NCI-H2196 treated with DMSO at 0.1 percent for 48 hours (cell line): ENCODE measurements around the gene FOXRED2.
"Not testable (repeated sequence)": the region's sequence is repeated elsewhere in the genome, so short reads cannot be mapped to it uniquely, and the experiment has no call there.

Experiments
- DNase-seq: peaks from one replicate; lab custom pipeline; 2025; ENCODE audit not compliant: unreplicated experiment; lab: John Stamatoyannopoulos, UW

FOXRED2 gene

DNA sequence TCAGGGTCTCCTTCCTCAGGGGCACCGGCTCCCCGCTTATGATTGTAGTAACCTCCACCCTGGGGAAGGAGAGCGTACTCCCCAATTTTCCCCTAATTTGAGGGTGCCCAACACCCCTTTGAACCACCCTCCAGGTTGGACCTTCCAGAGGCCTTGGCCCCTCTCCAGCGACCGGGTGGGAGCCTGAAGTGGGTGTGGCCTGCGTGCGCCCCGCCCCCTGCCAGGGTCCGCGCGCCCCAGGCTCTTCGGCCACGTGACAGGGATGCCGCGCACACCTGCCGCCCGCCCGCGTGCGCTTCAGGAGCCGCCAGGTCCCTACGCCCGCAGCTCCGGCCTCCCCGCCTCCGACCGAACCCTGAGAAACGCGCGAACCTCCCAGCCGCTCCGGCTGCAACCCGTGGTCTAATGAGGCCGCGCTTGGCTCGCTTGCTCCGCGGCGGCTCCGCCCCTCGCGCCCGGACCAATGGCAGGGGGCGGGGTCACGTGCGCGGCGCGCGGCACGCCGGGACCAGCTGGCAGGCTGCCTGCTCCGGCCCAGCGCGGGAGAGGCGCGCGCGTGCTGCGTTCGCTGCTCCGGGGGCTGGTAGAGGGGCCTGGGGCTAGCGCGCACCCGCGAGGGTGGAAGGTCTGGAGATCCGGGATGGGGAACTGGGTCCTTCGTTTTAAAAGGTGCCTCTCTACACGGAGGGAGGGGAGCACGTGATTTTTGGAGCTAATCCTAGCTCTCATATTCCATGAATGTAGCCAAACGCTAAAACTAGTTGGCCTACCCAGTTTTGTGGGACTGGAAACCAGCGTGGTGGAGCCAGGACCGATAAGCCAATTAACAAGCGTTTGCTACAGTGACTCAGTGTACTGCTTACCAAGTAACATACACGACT lies at the start of gene FOXRED2:
Gene FOXRED2, minus strand, starts transcription at position 404 of the 881 bp plus-strand sequence. CDS start 618 bp downstream, outside the sequence.
- peak; percentile 63 for DNase-seq

GRCh38 chr22:36554098-36554497 lies 47.3 kb upstream of the FOXRED2 start:
- no peak for DNase-seq

DNA sequence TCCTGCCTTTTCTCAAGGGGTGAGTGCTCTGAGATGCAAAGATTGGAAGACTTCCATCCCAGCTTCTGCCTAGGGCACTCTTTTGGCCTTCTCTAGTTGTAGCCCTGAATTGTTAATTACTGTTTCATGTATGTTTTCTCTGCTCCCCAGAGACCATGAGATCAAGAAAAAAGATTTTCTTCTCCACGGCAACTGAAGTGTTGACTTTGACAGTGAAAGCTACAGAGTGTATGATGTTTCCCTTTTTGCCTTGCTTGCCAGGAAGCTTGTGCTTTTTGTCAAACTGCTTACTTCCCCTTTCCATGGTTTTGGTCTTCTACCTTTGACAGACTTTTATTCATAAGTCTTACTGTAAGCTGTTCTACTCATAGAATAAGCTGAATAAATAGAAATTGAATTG lies 45.4 kb upstream of the FOXRED2 start:
- DNase-seq, result no peak

- DNase-seq, result no peak
Observed at GRCh38 chr22:36550701-36551495, 44.1 kb upstream of the FOXRED2 start.

DNA sequence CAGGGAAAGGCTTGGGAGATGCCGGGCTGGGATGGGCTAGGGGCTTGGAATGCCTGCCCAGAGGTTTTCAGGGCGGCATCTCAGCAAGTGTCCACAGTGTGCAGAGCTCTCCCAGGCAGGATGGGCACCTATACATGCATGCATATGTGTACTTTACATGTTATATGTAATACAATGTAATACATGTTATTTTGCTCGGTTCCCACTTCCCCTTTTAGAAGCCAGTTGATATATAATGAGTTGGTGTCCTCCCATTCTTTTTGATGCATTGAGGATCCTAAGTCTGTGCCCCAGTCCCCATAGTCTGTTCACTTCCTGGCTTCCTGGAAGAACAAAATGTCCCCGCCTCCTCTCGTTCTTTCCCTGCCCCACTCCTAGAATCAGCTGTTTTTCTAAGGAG lies 42.2 kb upstream of the FOXRED2 start:
- DNase-seq, result no peak

DNA sequence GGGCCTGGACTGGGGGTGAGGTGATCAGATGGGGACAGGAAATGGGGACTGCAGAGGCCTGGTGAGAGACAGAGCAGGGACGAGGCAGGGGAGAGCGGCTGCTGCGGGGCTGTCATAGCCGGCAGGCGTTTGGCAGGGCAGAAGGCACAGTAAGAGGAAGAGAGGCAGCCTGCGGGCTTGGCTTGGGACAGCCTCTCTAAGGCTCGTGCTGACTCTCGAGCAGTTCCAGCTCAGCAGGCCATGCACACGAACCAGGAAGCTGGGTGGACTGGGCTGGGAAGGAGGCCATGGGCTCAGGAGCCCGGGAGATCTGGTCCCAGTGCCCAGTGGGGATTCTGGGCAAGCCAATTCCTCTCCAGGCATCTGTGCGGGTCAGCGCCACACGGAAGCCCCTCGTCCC lies 41.8 kb upstream of the FOXRED2 start:
- no peak for DNase-seq

DNA sequence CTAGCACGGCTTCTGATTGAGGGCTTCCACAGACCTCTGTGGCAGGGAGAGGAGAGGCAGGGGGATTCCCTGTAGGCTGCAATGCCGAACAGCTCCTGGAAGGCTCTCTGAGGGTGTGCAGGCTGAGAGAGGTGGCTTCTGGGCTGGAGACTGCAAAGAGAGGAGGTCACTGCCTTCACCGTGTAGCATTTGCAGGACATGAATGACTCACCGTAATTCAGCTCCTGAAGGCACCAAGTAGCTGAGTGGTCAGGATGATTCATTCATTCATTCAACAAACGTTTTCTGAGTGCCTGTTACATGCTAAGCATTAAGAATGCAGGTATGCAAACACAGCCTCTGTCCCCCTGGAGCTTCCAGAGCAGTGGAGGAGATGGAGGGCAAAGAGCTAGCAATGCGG lies 40.1 kb upstream of the FOXRED2 start:
- no peak for DNase-seq

DNA sequence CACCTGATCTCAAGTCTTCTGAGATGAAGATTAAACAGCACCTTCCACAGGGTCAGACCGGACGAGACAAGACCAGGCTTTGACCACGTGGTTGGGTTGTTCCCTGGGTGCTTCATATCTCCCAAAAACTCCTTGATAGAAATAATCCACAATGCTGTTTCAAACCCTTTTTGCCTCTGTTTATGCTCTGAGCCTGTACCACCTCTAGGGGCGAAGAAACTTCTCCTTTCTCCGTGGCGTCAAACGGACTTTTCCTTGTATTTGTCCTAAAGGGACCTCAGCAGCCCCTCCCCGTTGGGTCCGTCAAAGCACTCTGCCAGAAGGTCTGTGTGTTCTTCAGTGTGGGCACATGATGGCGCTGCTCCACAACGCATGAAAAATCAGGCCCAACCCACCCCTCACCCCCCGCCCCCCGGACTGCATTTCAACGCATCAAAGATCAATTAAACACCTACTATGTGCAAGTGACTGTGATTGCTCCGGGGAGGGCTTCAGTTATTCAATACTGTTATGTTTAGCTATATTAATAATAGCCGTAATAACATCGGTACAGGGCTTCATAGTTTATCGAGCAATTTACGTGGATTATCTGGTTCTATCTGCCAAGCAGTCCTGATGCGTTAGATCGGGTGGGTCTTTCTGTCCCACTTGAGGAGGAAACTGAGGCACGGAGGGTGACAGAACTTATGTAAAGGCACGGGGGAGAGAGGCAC lies 39.4 kb upstream of the FOXRED2 start:
- DNase-seq, result no peak

DNA sequence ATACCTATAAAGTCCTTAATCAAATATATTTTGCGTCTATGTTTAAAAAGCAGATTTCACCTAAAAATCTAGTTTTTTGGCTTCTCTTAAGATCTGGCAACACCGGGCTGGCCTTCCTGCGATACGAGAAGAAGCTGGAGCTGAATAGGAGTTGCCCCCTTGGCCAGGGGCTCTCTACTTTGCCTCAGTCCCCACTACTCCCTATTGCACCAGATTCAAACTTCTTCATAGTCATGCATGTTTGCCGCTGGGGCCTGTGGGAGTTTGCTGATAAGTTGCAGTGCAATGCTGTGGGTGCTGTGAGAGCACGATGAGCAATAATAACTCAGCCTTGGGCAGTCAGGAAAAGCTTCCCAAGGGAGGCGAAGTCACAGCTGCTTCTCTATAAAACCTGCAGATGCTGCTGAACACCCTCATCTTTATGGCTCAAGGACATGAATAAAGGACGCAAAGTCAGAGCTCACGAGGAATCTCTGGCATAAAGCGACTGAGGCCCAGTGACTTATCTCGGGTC lies 37.3 kb upstream of the FOXRED2 start:
- no peak for DNase-seq

- no peak for DNase-seq
Observed at GRCh38 chr22:36541831-36542411, 35.1 kb upstream of the FOXRED2 start.

GRCh38 chr22:36540867-36541642 lies 34.2 kb upstream of the FOXRED2 start:
- DNase-seq, result no peak

DNA sequence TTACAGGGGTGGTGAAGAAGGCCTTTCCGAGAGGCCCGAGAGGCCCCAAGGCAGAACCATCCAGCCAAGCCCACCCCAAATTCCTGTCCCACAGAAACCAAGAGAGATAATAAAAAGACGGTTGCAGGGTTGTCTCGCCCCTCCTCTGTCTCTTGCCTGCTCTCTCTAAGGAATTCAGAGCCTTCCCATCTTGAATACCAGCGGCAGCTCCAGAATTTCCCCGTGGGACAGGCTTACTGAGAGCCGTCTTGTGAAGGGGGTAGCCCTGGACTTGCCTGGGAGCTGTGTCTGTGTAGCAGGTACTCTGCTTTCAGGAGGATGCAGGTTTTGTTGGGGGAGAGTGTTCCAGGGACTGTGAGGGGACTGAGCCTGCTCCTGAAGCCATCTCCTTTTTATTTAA lies 31.7 kb upstream of the FOXRED2 start:
- DNase-seq, result no peak

DNA sequence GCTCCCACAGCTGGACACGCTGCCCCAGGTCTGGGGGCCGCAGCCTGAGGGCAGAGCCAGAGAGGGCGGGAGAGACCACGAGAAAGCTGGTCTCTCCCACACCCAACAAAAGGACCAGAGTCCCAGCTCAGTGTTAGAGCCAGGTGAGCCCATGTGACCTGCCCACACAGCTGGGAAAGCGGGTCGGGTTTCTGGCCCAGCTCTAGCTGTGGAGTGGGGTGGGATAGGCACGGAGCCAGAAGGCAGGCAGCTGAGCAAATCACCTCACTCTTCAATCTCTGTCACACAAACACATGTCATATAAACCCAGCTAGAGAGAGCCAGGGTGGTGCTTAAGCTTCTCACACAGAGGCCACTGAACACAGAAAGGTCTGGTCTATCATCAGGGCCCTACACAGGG lies 29.9 kb upstream of the FOXRED2 start:
- peak; percentile 46 for DNase-seq

GRCh38 chr22:36533320-36533719 lies 26.5 kb upstream of the FOXRED2 start:
- DNase-seq, result not testable (repeated sequence)

DNA sequence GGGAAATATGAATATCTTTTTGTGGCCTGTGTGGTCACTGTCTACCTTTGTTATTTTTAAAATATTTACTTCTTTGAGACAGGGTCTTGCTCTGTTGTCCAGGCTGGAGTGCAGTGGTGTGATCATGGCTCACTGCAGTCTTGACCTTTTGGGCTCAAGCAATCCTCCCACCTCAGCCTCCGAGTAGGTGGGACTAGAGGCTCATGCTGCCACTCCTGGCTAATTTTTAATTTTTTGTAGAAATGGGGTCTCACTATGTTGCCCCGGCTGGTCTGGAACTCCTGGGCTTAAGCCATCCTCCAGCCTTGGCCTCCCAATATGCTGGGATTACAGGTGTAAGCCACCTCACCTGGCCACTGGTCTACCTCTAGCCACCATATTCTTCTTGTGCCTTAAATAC lies 25.6 kb upstream of the FOXRED2 start:
- no peak for DNase-seq

GRCh38 chr22:36528795-36529751 lies 22.2 kb upstream of the FOXRED2 start, which contains the start of gene EIF3D:
Gene EIF3D, minus strand, starts transcription at chr22:36529166. Its CDS starts 3,045 bp downstream, at chr22:36526121.
- DNase-seq, result peak; percentile 88

DNA sequence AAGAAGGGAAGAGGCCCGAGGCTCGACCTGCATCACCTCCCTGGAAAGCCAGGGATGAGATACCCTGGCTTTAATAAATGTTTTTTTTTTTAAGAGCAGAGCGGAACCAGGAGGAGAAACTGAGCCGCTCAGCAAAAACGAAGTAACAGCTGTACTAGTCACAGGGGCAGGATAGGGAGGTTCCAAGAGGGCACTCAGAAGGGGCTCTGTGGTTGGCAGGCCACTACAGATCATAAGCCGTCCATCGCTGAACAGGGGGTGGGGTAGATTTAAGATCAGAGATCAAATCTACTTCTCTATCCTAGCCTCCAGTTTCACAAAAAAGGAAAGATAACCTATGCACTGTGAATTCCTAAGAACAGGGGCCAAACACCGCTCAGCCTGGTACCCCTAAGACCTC lies 21.5 kb upstream of the FOXRED2 start:
- no peak for DNase-seq

DNA sequence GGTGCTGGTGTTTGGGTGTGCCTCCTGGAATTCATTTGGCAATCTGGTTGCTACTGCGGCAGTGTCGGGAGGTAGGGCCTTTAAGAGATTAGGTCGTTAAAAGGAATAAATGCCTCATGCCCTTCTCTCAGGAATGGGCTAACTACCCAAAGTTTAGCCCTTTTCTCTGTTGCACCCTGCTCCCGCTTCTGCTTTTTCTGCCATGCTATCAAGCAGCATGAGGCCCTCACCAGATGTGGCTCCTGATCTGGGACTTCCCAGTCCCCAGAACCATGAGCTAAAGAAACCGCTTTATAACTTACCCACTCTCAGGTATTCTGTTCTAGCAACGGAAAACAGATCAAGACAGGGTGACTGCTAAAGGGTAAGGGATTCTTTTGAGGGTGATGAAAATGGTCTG lies 15.8 kb upstream of the FOXRED2 start:
- DNase-seq, result no peak

DNA sequence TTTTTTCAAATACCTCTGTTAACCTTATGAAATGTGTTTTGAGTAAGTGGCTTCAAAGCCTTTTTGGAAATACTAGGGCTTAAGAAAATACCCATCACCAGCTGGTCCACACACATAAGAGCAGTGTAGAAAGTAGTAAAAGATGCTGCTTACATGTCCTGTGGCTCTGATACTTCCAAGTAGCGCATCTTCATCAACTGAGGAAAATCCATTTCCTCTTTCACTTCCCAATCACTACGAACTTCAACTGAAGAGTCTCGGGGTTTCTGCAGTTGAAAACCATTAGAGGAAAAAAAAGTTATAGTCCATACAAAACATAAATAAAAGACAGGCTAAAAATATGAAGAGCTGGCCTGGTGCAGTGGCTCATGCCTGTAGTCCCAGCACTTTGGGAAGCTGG lies 13.6 kb upstream of the FOXRED2 start:
- no peak for DNase-seq
